NCI-H128 (cell line): ENCODE measurements around the gene SPATA7.

Experiments used
- DNase-seq: peaks from one replicate; lab custom pipeline; 2025; ENCODE audit not compliant: unreplicated experiment; lab: John Stamatoyannopoulos, UW

The SPATA7 gene

DNA sequence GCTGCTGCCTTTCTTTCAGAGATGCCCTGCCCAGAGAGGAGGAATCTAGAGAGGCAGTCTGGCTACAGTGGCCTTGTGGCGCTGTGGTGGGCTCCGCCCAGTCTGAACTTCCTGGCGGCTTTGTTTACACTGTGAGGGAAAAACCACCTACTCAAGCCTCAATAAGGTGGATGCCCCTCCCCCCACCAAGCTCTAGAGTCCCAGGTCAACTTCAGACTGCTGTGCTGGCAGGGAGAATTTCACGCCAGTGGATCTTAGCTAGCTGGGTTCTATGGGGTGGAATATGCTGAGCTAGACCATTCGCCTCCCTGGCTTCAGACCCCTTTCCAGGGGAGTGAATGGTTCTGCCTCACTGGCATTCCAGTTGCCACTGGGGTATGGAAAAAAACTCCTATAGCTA is 25.6 kb downstream of the SPATA7 start:
- no peak for DNase-seq

GRCh38 chr14:88417594-88417993 is 32.1 kb downstream of the SPATA7 start:
- no peak for DNase-seq

DNA sequence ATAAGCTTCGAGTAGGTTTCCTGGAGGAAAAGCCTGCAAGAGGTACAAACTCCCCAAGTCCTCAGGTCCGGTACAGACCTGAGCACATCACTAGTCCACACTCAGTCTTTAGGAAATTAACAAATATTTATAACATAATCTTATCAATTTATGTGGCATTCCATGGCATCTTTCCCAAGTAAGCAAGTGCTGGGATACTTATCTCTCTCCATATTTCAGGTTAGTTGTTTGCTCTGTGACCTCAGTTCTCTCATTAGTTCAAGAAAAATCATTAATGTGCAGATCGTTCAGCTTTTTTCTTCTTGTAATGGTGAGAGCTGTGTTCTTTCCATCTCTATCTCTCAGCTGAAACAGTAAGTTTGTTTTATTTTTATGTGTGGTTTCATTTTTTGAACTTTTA is 34.7 kb downstream of the SPATA7 start:
- no peak for DNase-seq

GRCh38 chr14:88421286-88421685 is 35.8 kb downstream of the SPATA7 start:
- no peak for DNase-seq

DNA sequence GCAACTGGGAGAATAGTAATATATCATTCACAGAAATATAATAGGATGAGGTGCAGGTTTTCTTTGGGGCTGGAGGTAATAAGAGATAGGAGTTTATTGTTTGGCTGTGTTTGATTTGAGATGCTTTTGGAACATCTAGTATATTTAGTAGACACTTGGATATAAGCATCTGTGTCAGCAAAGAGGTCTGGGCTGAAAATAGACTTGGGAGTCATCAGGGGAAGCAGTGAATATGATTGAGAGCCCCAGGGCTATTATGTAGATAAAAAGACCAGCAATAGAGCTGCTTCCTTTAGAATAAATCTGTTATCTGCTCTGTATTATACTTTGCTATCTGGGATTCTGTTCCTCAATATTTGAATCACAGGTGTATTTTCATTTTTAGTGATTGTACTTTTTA is 36.6 kb downstream of the SPATA7 start:
- DNase-seq = no peak

- DNase-seq = no peak
These were observed 37.6 kb downstream of the SPATA7 start for GRCh38 chr14:88422919-88423650.

- no peak for DNase-seq
These were observed 39.1 kb downstream of the SPATA7 start for GRCh38 chr14:88424573-88424972.

- DNase-seq = no peak
These were observed 40.8 kb downstream of the SPATA7 start for GRCh38 chr14:88426271-88426670.

- no peak for DNase-seq
These were observed 45.5 kb downstream of the SPATA7 start for GRCh38 chr14:88430976-88431375.

DNA sequence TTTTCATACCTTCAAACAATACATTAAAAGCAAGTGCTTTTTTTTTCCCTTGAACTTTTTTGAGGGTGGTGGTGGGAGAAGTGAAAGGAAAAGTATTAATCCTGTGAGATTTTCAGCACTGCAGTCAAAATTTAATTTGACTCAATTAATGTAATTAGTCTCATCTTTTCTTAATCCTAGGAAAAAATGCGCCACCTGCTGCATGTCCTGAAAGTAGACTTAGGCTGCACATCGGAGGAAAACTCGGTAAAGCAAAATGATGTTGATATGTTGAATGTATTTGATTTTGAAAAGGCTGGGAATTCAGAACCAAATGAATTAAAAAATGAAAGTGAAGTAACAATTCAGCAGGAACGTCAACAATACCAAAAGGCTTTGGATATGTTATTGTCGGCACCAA is 52.2 kb downstream of the SPATA7 start:
- no peak for DNase-seq

DNA sequence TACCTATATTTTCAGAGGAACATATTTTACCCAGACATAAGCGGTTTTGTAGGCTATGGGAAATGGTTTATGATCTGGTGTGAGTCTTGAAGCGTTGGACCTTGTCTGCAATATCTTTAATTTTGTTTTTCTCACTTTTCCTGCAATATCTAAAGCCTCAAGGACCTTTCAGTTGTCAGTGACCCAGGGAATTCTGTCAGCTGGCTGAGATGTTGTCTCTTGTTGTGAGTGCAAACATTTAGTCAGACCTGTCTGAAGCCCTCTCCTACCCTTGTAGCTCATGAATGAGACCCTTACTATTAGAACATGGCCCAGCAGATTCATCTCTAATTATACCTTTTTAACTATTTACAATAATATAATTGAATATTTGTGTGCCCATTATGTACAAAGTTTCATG is 53.6 kb downstream of the SPATA7 start:
- DNase-seq = no peak

DNA sequence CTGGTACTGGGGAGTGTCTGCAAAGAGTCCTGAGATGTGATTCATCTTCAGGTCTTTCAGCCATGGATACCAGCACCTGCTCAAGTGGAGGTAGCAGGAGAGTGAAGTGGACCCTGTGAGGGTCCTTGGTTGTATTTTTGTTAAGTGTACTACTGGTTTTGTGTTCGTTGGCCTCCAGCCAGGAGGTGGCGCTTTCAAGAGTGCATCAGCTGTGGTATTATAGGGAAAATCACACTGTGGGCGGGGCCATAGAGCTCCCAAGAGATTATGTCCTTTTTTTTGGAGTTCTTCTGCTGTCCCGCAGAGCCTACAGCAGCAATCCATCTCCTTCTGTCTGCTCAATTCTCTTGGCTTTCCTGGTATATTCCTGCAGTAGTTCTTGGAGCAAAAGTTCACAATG is 66.8 kb downstream of the SPATA7 start:
- no peak for DNase-seq

DNA sequence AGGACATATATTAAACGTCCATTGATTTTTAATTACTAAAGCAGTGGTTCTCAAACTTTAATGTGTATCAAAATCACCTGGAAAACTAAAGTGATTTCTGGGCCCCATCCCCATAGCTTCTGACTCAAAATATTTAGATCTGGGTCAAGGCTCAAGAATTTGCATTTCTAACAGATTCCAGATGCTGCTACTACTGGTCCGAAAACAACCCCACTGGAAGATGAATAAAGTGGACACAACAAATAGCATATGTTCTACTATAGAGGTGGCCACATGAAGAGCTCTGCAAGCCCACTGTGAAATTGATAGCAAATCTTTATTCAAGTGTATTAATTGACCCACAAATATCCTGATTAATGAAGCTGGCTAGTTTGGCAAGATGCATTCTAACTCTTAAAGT is 69.4 kb downstream of the SPATA7 start:
- DNase-seq = no peak

- DNase-seq = no peak
These were observed 77.9 kb downstream of the SPATA7 start for GRCh38 chr14:88463318-88463717.

DNA sequence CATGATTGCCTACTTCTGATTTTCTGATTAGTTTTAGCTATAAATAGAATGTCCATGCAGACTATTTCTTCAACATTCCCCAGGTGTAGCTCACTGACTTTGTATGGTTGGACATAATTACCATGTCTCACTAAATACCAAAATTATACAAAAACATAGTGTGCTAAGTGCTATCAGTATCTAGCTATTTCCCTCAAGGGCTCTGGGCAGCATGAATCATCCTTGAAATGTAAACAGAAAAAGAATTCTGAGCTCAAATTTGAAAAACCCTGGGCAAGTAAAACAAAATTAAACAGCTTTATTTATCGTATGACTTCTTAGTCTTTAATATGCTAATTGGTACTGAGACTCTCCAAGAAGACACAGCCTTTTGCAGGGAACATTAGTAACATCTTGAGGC is 82.9 kb downstream of the SPATA7 start:
- no peak for DNase-seq

DNA sequence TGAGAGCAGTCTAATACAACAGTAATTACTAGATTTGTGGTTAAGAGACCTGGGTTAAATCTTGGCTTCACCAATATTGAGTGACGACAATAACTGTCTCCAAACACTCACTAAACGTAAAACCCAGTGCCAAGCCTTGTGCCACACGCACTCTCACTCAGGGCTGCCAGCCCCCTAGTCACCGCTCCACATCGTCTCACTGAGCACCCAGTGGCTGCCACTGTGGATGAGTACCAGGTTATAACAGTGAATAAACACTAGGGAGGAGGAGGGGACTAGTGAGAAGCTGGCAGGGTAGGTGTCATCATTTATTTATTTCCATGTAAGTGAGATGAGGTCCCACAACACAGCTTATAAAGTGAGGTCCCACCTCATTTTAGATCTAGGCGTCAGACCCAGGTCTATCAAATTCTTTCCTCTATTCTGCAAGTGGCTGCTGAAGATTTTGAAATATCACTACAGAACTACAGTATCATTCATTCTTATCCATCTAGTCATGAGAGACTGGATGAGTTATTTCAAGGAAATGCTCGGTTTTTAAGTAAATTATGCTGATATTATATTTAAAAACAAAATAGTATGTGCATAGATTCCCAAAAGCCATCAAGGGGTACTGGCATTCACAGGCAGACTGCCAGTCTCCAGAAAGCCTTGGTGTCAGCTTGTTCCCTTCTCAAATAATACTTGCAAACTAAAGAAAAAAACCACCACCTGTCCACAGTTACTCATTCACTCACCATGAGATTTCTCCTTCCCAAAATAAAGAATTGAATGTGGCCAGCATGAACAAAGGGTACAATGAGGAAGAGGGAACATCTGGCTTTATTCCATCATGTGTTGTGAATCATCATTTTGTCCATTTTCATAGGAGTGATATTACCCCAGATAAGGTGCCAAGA is 85.3 kb downstream of the SPATA7 start:
- DNase-seq = no peak

- no peak for DNase-seq
These were observed 88.3 kb downstream of the SPATA7 start for GRCh38 chr14:88473791-88474190.

DNA sequence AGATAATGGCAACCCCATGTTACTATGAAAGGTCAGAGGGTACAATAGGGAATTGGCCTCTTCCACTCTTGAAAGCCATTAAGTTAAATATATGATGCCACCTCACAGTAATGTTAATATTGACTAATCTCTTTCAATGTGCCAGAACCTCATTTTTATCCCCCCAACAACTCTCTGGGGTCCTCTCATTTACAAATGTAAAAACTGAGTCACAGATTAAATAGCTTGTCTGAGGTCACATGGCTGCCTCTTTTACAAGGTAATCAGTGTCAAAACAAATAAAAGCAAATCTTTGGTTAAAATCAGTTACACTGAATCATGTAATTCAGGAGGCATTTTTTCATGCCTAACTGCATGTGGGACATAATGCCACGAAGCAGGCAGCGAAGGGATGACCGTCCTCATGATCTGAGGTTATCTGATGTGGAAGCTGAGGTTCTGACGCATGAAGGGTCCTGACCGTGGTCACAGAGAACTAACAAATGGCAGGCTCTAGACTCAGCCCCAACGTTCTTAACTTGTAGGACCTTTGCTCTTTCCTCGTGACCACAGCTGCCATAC is 90.8 kb downstream of the SPATA7 start:
- no peak for DNase-seq

DNA sequence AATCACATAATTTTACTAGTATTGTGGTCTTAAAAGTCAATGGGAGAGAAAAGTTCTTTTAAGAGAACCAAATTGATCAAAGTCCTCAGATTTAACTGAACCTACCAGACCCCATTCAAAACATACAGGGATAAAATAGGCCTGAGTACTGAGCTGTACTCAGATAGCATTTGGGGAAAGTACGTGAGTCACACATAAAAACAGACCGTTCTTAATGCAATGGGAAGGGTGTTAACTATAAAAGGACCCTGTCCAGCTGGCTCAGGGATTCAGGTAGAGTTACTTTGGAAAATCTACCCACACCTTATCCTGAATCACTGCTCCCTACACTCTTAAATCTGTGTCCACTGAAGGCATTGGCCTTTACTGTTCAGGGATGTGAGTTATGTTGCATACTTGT is 91.4 kb downstream of the SPATA7 start:
- no peak for DNase-seq

- no peak for DNase-seq
These were observed 92.2 kb downstream of the SPATA7 start for GRCh38 chr14:88477513-88478250.

- DNase-seq = no peak
These were observed 93.5 kb downstream of the SPATA7 start for GRCh38 chr14:88478931-88479330.
